Epithelial cell of umbilical artery (primary cell): ENCODE measurements around the gene MAP3K10. TPM values are rescaled to one million over a fixed set of nuclear protein-coding genes. Genes with fewer than 3 reads are reported as not detected.

Source experiments
- total RNA-seq: library from RNA; depleted of rRNA; stranded (reverse); fragments of >200 nt; gene quantifications from 2 replicates; pipeline ENCODE4 v1.2.3, GENCODE V29; 2014

MAP3K10 gene
- total RNA-seq = 6.1 and 6.5 TPM in 2 replicates

GRCh38 chr19:40190891-40191835 lies at the start of gene MAP3K10:
MAP3K10 (plus strand) TSS chr19:40191426; CDS start chr19:40192032, 606 bp downstream.

GRCh38 chr19:40217934-40218890 lies 27.0 kb downstream of the MAP3K10 start, which contains the start of gene TTC9B:
TTC9B (minus strand) TSS chr19:40218384; CDS start chr19:40218381, 3 bp downstream.

Other genes starting within 250 kb of the MAP3K10 start
- gene PSMC4, start 220.3 kb upstream of the MAP3K10 start, total RNA-seq = 114 and 173 TPM in 2 replicates
- gene ZNF546, start 194.4 kb upstream of the MAP3K10 start, total RNA-seq = 2.3 and 8.2 TPM in 2 replicates
- 7.5 and 21.7 TPM in 2 replicates for gene ZNF780B, start 135.2 kb upstream of the MAP3K10 start, total RNA-seq
- 11.7 and 27.5 TPM in 2 replicates for gene ZNF780A, start 100.5 kb upstream of the MAP3K10 start, total RNA-seq
- not detected in 2 replicates for gene TTC9B, start 27.0 kb downstream of the MAP3K10 start, total RNA-seq
- under 0.01 TPM in 1 of 2 replicates, not detected in the other for gene CCNP, start 35.3 kb downstream of the MAP3K10 start, total RNA-seq
- gene AKT2, start 93.9 kb downstream of the MAP3K10 start, total RNA-seq = 27.0 and 43.3 TPM in 2 replicates
- 4.4 and 5.2 TPM in 2 replicates for gene C19orf47, start 157.0 kb downstream of the MAP3K10 start, total RNA-seq
- 97.4 and 136 TPM in 2 replicates for gene PLD3, start 157.3 kb downstream of the MAP3K10 start, total RNA-seq
- gene HIPK4, start 198.8 kb downstream of the MAP3K10 start, total RNA-seq = under 0.01 TPM in 1 of 2 replicates, not detected in the other
- 0.65 and 1.1 TPM in 2 replicates for gene PRX, start 222.0 kb downstream of the MAP3K10 start, total RNA-seq
- gene SERTAD1, start 234.6 kb downstream of the MAP3K10 start, total RNA-seq = 22.8 and 31.5 TPM in 2 replicates